Measurements from ENCODE around the gene SPRED1. TPM values are rescaled to one million over a fixed set of nuclear protein-coding genes. Genes with fewer than 3 reads are reported as not detected.

The SPRED1 gene
- total and polyA plus RNA-seq, 8 donors, result 2.2 to 112 (median 11.1) TPM

- Histone ChIP-seq H3K9me3 (no peaks in the 10 kb centered on the region), H3K27me3 (no peaks in the 10 kb centered on the region), H3K27ac (peak overlapping the region in 3 of 5 donors; percentile 36 to 73 (median 58)), H3K4me1 (peaks cover 0 to 7% (median 2%) of the 10 kb centered on the region in 4 donors), H3K4me3 (no peak overlapping the region), H3K36me3 (no peaks in the 10 kb centered on the region)
- no peak for DNase-seq
- whole genome bisulfite sequencing, 5 donors, result 61 to 73% (median 63%) methylated on average over 2 of the region's 2 CpGs
- intact Hi-C loops (cut with DNase I; ENCODE audit: low total_unique reads), result no loop called here
- TF ChIP-seq EP300 (IDR thresholded peaks at IDR 0.05) (no peak), POLR2AphosphoS5 (IDR thresholded peaks at IDR 0.05) (peak in 2 of 3 donors; percentile 61 to 69)
These were observed 145.5 kb downstream of the SPRED1 start for GRCh38 chr15:38398134-38398533.

DNA sequence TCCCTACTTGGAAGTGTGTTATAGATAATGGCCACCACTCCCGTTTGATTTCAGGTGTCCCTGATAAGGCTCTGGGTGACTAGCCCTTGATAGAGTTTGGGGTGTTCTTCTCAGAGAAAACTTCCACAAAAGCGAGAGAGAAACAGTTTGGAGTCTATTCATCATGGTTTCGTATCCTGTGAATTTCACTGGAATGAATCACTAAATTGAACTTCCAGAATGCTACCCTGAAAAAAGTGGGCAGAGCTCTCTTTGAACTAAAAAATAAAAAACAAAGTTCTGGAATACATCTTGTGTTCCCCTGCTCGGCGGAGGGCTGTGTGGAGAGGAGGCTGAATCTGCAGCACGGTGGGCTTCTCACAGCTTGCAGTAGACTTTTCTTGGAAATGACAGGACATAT, 148.5 kb downstream of the SPRED1 start:
- no peaks in the 10 kb centered on the region for H3K36me3 ChIP-seq

DNA sequence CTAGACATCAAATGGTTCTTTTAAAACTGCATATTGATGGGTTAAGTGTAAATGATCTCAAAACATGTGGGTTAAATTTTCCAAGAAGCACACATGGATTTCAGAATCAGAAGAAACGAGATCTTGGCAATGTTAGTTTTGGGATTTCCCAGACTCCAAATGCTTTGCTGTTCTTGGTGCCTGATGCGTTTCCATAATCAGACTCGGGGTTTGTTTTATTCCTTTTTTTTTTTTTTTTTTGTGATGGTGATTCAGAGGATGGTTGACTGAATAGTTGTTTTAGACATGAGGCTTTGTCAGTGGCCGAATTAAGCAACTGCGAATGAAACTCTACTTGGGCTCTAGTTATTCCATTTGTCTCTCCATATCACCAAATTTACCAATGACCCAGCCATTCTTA, 149.1 kb downstream of the SPRED1 start:
- TF ChIP-seq CTCF (IDR thresholded peaks at IDR 0.05), result no peak
- Histone ChIP-seq H3K4me1 (peaks cover 0 to 7% (median 2%) of the 10 kb centered on the region in 4 donors), H3K9me3 (no peaks in the 10 kb centered on the region), H3K27me3 (no peaks in the 10 kb centered on the region), H3K4me3 (no peak overlapping the region), H3K36me3 (no peaks in the 10 kb centered on the region), H3K27ac (peak overlapping the region in 2 of 5 donors; percentile 21 to 45)
- WGBS, 5 donors, result 70 to 84% (median 81%) methylated on average over 5 of the region's 5 CpGs
- DNase-seq, result peak in 1 of 2 donors; percentile 7
- intact Hi-C loops (cut with DNase I; ENCODE audit: low total_unique reads), result no loop called here

More for the DNA sequence above, 148.5 kb downstream of the SPRED1 start:
- Histone ChIP-seq H3K4me3 (no peak overlapping the region), H3K27ac (peak overlapping the region in 2 of 5 donors; percentile 21 to 45), H3K4me1 (peaks cover 0 to 7% (median 2%) of the 10 kb centered on the region in 4 donors), H3K9me3 (no peaks in the 10 kb centered on the region), H3K27me3 (no peaks in the 10 kb centered on the region)
- no peak for TF ChIP-seq EP300 (IDR thresholded peaks at IDR 0.05)
- no peak for TF ChIP-seq CTCF (IDR thresholded peaks at IDR 0.05)
- no peak for TF ChIP-seq POLR2A (IDR thresholded peaks at IDR 0.05)
- TF ChIP-seq POLR2AphosphoS5 (IDR thresholded peaks at IDR 0.05), result no peak
- intact Hi-C loops (cut with DNase I; ENCODE audit: low total_unique reads), result no loop called here
- WGBS, 5 donors, result 71 to 78% (median 71%) methylated on average over 6 of the region's 6 CpGs
- DNase-seq, result no peak

GRCh38 chr15:38406436-38406835, 153.8 kb downstream of the SPRED1 start:
- DNase-seq, result no peak
- no peak overlapping the region for H3K4me3 ChIP-seq
- no peaks in the 10 kb centered on the region for H3K36me3 ChIP-seq
- intact Hi-C loops (cut with DNase I; ENCODE audit: low total_unique reads), result no loop called here
- H3K4me1 ChIP-seq, result no peaks in the 10 kb centered on the region
- H3K27ac ChIP-seq, result no peak overlapping the region
- no peaks in the 10 kb centered on the region for H3K27me3 ChIP-seq
- WGBS, 5 donors, result 73 to 80% (median 79%) methylated on average over 7 of the region's 7 CpGs
- TF ChIP-seq POLR2AphosphoS5 (IDR thresholded peaks at IDR 0.05) (no peak), EP300 (IDR thresholded peaks at IDR 0.05) (no peak)
- H3K9me3 ChIP-seq, result no peaks in the 10 kb centered on the region

Other genes with a start within 250 kb of the SPRED1 start
- 10 to 100 TPM in 2 of 5 donors, 1 to 10 TPM in 3; 1.7 to 61.3 (median 8.5) TPM for gene FAM98B, start 201.3 kb downstream of the SPRED1 start, total RNA-seq
- gene FAM98B, start 201.3 kb downstream of the SPRED1 start, polyA plus RNA-seq, result 10 to 100 TPM in 1 of 3 donors, 1 to 10 TPM in 2; 6.3 to 11.5 (median 8.8) TPM